Stimulated activated CD8-positive, alpha-beta memory T cell treated with anti-CD3 and anti-CD28 coated beads, Interleukin-15, amount 100 ng/mL, for 24 hours (primary cell): Measurements from ENCODE around the gene ASB10.

ENCODE experiments used
- DNase-seq: peaks from one replicate; pipeline ENCODE4 v3.0.0-alpha.2; 2020; ENCODE audit warnings: low read depth

Gene ASB10

DNA sequence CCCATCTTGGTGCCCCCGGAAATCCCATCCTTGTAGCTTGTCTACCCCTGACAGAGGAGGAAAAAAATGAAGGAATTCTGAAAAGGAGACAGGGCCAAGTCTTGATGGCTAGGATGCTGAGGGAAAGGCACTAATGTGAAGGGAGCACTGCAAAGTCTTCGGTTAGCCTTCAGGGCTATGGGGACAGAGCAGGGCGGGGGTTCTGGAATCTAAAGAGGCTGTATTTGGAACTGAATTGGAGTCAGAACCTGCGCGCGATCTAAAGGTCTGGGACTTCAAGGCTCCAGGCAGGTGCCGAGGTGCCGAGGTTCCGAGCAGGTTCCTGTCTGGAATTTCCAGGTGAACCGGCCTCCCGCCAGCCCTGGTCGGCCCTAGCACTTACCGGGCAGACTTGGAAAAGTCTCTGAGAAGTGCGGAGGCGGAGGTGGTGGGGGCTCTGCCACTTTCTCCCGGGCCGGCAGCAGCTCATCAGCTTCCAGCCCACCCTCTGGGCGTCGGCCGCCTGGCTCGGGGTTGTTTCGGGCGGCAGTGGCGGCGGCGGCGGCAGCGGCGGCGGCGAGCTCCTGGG lies 20.3 kb downstream of the ASB10 start:
- DNase-seq: no peak

DNA sequence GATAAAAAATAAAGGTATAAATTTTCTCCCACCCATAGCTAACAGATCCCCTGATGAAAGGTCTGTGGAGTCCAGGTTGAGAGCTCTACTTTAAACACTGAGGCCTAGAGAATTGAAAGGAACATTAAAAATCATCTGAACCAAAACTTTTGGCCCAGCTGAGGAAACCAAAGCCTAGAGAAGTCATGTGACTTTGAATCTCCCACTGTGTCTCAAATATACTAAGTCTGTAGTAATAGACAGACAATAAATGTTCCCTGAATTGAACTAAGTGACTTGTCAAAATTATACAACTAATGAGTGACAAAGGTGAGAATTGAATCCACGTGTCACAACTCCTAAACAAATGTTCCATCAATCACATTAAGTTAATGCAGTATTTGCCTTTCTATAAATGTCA lies 25.3 kb downstream of the ASB10 start:
- DNase-seq: no peak

DNA sequence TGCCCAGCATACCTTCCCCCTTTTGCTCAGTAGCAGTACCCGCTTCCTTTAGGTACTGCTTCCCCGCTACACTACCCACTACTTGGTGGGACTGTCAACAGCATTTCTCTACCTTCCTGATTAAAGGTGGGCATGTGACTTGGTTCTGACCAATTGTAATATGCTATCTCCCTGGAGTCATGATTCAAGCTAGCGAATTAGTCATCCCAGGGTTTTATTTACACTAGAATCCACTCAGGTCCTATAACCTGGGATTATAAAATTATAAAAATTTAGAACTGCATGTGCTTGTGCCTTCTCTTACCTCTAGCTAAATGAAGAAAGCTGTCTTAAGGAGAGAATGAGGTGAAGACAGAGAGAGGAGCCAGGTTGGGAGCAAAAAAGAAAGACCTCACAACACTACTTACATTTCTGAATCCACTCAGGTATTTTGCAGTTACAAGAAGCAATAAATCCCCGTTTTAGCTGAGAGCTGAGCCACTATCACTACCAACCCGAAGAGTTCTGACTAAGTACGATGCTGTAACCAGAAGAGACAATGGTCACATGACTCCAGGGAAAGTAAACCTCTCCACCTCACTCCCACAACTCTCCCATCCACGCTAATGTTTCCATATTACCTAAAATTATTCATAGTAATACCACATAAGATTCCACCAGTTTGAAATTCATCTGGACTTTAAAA lies 29.3 kb downstream of the ASB10 start:
- no peak for DNase-seq

DNA sequence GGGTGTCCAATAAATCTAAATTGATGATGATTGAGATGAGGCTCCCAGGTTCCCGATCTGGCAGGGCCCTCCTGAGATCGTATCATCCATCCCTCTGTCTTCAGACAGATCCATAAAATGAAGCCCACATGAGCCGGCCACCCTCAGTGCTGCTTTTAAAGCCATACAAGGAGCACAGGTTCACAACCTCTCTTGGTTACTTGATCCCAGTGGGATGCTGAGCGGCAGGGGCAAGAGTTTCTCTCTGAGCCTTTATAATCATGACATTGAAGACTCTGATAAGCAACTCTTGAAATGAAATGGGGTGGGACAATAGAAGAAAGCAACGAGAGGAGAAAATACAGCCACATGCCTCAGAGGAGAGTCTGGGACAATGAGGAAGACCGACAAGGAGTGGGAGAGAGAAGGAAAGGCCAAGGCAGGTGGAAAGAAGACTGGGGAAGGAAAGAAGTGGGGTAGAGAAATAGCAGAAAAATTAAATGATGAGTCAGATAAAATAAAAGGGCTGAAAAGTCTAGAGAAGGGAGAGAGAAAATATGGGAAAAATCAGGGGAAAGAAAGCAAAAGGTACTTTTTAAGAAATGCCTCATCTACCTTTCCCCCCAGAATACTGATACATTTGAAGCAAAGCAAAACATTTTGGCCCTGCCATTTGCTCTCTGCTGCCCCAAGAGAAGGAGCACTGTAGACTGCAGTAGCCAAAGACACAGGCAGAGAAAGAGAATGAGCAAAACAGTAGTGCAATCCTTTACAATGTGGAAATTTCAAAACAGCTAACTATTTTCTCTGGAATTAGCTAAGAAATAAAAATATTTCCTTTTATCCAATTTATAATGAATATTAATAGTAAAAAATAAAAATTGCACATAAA lies 34.2 kb downstream of the ASB10 start:
- no peak for DNase-seq

DNA sequence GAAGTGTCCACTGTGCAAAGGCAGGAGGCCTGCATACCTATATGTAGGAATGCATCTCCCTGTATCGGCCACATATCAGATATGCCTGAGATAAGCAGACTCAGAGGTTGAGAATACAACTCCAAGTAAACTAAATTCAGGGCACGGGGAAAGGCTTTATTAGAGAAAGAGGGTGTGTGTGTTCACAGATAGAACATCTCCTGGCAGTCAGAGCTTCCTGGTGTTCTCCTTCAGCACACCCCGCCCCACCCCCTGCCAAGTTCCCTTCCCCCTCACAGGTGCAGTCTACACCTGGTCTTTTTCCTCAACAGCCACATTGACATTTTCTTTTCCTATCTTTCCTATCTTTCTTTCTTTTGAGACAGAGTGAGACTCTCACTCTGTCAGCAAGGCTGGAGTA lies 36.7 kb downstream of the ASB10 start:
- no peak for DNase-seq

DNA sequence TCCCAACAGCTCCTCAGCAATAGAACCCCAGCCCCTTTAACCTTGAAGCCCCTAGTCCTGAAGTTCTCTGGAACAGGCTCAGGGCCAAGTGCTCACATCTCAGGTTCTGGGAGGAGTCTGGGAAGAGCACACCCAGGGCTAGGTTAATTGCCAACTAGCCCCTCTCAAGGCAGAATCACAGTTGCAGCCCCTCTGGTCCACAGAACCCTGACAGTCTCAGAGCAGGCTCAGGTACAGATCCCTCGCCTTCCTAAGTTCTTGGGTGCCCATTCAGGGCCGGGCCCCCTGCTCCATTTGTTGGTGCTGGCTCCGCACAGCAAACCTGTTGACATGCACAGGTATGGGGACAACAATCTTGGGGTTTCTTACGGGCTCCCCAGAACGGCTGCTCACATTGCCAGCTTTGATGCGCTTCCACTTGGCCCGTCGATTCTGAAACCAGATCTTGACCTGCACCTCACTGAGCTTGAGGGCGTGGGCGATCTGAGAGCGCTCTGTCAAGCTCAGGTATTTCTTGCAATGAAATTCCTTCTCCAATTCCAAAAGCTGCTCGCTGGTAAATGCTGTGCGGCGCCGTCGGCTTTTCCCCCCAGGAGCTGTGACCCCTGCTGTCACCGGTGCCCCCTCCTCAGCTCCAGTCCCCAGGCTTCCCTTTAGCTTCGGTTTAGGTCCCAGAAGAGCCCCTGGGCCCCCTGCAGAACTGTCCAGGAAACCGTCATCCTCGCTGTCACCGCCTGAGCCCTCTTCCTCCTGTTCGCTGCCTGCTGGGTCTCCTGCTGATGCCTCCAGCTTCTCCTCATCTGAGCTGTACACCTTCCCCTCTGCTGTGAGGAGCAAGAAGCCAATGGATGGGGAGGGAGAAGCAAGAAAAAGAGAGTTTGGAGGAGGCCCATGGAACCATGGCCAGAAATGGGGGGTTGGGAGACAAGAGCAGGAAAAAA lies 38.5 kb downstream of the ASB10 start:
- DNase-seq: no peak

DNA sequence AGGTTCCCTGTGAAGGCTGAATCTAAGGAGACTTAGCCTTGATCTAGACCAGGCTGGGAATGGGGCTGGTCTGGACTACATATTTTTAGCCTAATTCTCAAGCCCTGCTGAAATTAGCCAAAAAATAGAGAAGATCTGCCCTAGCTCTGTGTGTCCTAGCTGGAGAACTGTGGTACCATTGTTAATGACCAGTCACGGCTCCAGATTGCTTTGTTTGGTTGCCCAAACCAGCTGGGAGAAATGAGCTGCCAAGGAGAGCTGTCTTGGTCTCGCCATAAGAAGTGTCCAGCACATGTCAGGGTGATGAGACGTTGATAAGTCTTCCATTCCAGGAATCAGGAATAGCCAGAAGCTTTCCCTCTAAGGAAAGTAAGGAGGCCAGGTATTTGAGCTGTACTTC lies 40.3 kb downstream of the ASB10 start:
- DNase-seq: no peak

DNA sequence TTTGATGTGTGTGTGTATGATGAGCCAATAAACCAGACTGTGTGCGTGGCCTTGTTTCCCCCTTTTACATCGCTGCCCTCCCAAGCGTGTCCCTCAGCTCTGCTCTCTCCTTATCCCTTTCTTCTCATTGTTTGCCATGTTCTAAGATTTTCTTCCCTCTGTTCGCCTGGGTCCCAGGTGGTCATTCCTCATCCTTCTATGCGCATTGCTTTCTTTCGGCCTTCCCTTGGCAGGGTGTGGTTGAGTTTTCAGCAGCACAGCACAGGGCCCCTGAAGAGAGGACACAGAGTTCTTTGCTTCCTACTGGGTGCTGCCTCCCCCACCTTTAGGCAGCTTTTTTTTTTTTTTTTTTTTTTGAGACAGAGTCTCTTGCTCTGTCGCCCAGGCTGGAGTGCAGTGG lies 42.7 kb downstream of the ASB10 start:
- DNase-seq: no peak

DNA sequence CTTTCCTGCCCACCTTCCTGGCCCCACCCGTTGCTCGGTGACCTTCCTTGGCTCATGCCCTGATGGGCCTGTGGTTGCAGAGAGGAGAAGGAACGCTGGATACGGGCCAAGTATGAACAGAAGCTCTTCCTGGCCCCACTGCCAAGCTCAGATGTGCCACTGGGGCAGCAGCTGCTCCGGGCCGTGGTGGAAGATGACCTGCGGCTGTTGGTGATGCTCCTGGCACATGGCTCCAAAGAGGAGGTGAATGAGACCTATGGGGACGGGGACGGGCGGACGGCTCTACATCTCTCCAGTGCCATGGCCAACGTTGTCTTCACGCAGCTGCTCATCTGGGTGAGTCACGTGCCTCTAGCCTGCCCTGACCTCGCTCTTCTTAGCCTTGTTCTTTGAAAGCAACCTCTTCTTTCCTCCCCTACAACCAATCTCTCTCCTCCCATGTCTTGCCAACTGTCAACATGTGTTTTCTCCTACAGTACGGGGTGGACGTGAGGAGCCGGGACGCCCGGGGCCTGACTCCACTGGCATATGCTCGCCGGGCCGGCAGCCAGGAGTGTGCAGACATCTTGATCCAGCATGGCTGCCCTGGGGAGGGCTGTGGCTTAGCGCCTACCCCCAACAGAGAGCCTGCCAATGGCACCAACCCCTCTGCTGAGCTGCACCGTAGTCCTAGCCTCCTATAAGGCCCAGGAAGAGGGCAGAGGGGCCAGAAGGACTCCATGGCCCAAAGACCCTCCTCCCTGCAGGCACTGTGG lies 43.6 kb downstream of the ASB10 start:
- no peak for DNase-seq

DNA sequence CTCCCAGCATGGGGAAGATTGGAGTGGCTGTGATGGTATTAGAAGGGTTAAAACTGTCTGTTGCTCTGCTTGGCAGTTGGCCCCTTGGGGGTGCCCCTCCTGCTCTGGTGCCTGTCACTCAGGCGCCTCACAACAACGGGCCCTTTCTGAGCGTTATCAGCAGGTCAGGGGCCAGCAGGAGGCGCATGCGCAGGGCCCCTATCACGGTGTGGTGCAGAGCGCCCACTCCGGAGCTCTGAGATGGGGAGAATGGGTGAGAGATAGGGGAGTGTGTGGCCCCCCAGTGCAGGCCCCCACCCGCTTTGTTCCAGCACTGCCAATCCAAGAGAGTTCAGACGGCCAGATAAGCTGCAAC lies 44.4 kb downstream of the ASB10 start:
- DNase-seq: no peak

DNA sequence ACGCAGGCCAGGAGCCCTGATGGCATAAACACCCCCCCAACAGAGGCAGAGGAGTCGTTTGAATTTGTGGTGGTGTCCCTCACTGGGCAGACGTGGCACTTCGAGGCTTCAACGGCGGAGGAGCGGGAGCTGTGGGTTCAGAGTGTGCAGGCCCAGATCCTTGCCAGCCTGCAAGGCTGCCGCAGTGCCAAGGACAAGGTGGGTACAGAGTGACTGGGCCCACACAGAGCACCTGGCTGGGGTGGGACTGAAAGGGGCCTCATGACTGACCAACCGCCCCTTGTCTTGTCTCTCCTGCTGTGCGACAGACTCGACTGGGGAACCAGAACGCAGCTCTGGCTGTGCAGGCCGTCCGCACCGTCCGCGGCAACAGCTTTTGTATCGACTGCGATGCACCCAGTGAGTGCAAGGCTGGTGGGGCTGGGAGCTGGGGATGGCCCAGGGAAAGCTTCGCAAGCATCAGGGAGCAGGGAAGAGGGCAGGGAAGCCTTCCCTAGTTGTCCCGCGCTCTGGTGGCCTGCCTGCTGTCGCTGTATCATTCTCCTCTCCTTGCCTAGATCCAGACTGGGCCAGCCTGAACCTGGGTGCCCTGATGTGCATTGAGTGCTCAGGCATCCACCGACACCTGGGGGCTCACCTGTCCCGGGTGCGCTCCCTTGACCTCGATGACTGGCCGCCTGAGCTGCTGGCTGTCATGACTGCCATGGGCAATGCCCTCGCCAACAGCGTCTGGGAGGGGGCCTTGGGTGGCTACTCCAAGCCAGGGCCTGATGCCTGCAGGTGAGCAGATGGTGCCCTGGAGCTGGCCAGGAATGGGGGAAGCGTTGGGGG lies 45.0 kb downstream of the ASB10 start:
- no peak for DNase-seq

DNA sequence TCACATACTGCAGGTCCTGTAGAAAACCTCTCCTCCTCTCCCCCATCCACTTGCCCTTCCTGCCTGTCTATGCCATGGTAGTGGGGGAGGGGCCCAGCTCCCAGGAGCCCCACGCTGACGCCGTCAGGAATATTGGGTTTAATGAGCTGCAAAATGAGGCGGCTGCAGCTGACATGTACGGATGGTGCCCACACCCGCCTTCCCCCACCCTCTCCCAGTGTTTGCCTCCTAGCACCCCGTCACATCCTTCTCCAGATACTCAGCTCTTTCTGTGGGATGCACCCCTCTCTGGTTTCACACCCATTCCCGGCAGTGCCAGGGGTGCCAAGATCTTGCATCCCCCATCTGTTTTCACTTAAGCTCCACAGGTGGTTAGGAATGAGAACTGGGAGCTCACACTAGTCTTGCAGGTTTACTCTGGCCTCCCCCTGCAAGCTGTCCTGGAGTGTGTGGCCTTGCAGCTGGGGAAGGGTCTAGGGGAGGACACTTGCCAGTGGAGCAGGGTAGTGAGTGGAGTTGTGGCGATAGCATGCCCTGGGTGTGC lies 45.7 kb downstream of the ASB10 start:
- DNase-seq: no peak

DNA sequence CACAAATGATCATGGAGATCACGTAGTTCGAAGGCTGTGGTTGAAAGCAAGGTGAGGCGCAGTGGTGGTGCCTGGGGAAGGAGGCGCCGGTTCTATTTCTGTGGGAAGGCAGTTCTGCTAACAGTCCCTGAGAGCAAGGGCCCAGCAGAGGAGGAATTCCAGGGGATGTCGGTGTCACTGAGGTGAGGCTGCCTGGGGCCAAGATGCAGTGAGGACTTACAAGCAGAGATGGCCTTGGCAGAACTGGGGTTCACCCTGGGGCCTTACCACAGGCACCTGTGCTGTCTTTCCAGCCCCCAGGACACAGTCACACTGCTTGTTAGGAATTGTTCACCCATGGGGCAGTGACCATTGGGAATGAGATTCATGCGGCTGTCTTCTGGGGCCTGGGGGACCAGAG lies 46.2 kb downstream of the ASB10 start:
- no peak for DNase-seq

DNA sequence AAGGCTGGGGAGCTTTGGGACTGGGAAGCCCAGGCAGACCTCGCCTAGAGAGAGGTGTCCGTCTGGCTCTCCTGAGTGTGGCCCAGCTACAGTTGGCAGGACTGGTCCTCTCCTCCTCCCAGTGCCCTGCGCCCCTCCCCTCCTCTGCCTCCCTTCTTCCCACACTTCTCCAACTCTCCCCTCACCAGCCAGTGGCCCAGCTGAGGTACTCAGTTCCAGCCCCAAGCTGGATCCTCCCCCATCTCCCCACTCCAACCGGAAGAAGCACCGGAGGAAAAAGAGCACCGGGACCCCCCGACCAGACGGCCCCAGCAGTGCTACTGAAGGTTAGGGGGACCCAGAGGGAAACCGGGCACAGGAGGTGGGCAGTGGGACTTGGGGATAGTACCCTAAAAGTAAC lies 47.3 kb downstream of the ASB10 start:
- DNase-seq: no peak

DNA sequence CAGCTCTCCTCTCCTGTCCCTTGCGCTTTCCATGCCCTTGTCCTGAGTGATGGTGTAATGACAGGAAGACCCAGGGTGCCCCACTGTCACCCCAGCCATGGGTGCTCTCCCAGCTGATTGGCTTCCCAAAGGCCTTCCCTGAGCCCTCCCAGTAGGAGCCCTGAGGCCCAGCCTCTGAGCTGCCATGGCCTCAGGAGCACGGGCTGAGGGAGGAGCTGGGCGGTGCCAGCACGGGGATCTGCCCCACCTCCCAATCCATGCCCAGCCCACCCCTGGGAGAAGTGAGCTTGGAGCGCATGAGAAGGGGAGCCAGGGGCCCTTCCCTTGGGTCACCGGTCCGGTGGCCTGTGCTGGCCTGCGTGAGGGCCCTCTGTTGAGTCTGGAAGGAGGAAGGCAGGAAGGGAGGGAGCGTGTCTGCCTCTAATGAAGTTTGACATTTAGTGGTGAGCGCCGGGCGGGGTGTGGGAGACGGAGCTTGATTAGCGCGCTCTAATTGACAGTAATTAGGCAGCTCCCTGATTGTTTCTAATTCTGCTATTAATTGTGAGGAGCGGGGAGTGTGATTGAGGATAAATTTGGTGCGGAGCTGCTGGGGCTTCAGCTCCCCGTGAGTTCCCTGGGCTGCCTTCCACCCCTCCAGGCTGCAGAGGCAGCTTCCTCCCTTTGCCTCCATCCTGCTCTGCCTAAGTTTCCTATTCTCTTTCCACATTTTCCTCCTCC lies 47.8 kb downstream of the ASB10 start:
- DNase-seq: no peak

DNA sequence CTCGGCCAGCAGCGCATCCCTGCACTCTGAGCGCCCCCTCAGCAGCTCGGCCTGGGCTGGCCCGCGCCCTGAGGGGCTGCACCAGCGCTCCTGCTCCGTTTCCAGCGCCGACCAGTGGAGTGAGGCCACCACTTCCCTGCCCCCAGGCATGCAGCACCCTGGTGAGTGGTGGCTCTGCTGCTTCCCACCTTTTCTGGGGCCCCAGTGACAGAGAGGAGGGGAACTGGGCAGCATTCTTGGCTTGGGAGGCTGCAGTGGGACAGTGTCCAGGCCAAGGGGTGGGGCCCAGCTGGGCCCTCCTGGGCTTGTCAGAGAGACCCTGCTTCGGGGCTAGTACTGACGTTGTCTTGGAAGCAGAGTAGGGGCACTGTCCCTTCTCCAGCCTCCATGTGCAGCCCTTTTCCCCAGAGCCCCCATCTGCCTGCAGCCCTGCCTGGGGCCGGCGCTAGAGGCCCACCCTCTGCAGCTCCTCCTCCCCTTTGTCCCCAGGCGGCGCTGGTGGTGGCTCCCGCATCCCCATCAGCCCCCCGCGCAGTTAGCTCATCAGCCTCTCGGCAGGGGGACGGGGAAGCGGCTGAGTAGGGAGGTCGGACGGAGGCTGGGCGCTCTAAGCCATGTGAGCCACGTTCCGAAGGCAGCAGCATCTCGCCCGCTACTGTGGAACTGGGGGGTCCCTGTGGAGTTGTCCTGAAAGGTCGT lies 48.7 kb downstream of the ASB10 start:
- no peak for DNase-seq

DNA sequence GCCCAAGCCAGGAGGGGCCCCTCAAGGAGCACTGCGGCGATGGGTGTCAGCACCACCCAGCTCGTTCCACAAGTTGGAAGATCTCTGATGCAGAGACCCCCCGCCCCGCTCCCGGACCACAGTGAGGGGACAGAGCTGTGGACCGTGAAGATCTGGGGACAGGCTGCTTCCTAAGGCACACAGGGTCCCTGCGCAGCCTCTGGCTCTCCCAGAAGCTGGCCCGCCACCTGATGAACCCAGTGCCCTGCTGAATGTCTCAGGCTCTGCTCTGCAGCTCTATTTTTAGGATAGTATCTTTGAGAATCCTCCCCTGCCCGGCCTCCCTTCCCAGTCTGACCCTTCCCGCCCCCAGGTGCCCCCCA lies 49.3 kb downstream of the ASB10 start:
- DNase-seq: no peak

DNA sequence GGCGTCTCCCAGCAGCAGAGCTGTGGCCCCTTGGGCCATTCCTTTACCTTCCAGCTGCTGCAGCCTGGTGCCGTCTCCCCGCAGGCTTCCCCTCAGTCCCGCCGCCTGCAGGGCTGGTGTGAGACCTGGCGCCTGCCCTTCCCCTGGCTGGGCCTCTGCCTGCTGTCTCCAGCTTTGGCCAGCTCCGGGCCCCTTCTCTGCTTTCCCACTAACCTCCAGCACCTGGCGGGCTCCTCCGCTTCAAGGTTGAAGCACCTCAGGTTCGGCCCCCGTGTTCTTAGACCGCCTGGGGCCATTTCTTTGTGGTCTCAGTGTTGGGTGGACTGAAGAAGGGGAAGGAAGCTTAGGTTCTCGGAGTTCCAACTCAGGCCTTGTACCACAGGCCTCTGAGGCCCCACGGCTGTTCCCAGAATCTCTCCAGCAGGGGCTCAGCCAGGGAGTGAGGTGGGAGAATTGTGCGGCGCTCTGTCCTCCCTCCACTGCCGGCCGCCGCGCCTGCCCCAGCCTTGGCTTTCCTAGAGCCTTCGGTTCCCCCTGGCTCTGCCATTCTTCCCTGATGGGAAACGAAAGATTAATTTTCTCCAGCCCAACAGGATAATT lies 49.9 kb downstream of the ASB10 start:
- DNase-seq: no peak
